HG03097 (cell line): ENCODE data around the gene KANK3.
"Not testable (repeated sequence)": the region's sequence is repeated elsewhere in the genome, so short reads cannot be mapped to it uniquely, and the experiment has no call there.

Experiments used
- ATAC-seq: cut with Tn5 transposase; IDR thresholded peaks from one replicate; pipeline ENCODE4 v1.9.1; 2021; ENCODE audit not compliant: unreplicated experiment, low FRiP score

Gene KANK3

DNA sequence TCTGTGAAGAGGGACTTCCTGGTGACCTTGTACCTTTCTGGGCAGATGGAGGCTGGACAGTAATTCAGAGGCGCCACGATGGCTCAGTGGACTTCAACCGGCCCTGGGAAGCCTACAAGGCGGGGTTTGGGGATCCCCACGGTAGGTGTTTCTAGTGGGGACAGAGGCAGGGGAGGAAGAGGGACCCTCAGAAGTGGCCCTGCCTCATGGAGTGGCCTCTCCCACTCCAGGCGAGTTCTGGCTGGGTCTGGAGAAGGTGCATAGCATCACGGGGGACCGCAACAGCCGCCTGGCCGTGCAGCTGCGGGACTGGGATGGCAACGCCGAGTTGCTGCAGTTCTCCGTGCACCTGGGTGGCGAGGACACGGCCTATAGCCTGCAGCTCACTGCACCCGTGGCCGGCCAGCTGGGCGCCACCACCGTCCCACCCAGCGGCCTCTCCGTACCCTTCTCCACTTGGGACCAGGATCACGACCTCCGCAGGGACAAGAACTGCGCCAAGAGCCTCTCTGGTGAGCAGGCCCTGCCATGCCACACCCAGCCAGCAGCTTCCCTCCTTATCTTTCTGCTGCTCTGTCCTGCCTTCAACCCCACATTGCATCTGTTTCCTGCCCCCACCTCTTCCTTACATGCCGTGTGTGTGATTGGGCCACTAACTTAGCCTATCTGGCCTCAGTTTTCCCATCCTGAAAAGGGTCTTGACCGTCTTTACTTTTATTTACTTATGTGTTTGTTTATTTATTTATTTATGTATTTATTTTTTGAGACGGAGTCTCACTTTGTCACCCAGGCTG lies 28.1 kb upstream of the KANK3 start:
- ATAC-seq, result no peak

DNA sequence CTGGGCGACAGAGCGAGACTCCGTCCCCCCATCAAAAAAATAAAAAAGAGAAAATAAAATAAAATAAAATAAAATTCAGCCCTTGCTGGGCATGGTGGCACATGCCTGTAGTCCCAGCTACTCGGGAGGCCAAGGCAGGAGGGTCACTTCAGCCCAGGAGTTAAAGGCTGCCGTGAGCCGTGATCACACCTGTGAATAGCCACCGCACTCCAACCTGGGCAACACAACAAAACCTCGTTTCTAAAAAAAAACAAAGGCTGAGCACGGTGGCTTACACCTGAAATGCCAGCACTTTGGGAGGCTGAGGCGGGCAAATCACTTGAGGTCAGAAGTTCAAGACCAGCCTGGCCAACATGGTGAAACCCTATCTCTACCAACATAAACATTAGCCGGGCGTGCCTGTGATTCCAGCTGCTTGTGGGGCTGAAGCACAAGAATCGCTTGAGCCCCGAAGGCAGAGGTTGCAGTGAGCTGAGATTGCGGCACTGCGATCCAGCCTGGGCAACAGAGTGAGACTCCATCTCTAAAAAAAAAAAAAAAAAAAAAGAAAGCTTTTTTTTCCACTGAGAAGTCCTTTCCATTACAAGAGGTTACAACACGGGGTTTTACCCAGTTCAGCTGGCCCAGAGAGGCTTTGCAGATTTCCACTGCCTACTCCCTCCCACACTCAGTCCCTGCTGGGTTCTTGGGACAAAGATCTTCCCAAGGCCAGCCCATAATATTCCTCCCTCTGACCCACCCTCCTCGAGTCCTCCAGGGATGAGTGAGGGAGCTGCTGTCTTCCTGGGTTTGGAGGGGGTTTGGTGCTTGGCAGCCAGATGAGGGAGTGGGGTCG lies 27.3 kb upstream of the KANK3 start:
- no peak for ATAC-seq

DNA sequence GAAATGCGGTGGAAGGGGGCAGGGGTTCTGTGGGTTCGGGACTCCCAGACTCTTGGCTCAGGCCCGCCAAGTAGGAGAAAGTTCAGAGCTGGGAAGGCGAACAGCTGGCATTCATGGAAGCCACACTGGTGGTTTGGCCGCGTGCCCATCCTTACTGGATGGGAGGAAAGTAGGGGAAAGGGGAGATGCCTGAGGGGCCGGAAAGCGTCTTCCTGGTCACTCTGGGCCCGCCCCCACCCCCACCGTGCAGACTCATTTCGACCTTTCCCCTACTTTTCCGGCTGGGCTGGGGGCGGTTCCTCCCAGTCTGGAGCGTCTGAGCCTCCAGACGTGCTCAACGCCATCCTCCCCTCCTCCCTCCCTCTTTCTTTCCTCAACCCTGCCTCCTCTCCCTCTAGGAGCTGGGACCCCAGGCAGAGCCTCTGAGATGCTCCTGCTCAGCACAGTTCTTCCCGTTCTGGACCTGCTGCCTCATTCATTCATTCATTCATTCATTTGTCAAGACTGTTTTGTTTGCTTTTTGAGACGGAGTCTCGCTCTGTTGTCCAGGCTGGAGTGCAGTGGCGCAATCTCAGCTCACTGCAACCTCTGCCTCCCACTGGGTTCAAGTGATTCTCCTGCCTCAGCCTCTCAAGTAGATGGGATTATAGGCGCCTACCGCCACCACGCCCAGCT lies 24.4 kb upstream of the KANK3 start:
- ATAC-seq, result no peak

DNA sequence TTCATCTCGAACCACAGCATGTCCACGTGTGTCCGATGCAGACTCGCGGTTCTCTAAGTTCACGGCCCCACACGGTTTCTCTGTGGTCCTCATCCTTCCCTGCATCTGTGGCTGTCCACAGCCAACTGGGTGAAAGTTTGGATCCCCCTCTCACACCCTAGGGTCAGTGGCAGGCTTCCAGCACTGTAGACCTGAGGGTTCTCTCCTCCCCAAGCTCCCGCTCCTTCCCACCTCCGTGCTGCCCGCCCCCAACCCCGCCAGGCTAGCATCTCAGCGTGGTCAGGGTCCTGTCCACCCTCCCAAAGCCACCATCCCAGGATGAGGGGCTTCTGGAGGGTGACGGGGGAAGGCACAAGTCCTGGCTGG lies 23.9 kb upstream of the KANK3 start:
- no peak for ATAC-seq

GRCh38 chr19:8366121-8366581 lies 23.1 kb upstream of the KANK3 start:
- ATAC-seq, result no peak

- ATAC-seq, result no peak
Observed at GRCh38 chr19:8363803-8364771, 21.0 kb upstream of the KANK3 start, which contains the start of gene ANGPTL4. Gene ANGPTL4, plus strand, starts transcription at chr19:8364155. Its CDS starts 167 bp downstream, at chr19:8364322.

GRCh38 chr19:8361921-8362793 lies 19.1 kb upstream of the KANK3 start:
- no peak for ATAC-seq

DNA sequence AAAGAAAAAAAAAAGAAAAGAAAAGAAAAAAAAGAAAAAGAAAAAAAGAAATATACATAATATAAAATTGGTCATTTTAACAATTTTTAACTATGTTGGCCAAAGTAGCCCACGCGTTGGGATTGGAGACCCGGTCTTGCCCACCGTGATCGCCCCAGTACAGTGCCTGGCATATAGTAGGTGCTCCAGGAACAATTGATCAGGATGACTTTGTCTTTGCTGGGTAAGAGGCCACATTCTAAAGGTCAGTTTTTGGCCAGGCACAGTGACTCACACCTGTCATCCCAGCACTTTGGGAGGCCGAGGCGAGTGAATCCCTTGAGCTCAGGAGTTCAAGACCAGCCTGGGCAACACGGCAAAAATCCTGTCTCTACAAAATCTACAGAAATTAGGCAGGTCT lies 17.1 kb upstream of the KANK3 start:
- ATAC-seq, result no peak

- ATAC-seq, result no peak
Observed at GRCh38 chr19:8358948-8359347, 15.9 kb upstream of the KANK3 start.

DNA sequence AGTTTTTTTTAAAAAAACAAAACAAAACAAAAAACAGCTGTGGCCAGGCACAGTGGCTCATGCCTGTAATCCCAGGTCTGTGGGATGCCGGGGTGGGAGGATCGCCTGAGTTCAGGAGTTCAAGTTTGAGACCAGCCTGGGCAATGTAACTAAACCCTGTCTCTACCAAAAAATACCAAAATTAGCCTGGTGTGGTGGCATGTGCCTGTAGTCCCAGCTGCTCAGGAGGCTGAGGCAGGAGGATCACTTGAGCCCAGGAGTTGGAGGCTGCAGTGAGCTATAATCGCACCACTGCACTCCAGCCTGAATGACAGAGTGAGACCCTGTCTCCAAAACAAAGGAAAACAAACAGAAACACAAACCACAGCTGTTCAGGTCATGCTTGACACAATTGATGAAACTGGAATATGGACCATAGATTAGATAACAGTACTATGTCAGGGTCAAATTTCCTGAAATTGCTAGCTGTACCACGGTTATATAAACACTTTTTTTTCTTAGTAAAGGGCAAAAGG lies 14.0 kb upstream of the KANK3 start:
- ATAC-seq, result no peak

DNA sequence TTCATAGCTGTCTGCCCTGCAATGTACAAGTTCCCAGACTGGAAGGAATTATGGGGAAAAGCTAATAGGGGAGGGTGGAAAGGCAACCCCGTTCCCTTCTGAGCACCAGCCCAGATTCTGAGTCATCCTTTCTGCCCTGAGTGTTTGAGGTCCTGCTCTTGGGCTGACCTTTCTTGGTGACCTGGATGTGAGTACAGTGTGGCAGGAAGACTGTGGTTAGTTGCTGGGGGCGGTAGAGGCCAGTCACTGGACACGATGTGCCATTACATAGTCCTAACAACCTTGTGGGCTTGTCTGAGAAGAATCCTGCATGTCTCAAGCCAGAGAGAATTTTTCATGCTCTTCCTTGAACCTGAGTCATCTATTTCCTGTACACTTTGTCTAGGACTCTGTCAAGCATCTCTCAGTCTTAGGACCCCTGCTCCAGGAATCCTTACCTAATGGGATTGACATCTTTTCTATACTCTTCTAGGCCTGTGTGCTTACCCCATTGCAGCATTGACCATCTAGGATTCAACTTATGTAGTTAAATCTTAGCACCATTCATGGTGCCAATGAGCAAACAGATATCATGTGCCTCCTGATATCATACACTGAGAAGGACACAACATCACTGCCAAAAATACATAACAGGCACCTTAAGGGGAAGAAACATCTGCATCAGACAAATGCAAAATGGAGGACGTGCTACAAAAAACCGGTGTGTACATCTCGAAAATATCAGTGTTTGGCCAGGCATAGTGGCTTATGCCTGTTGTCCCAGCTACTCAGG lies 12.8 kb upstream of the KANK3 start:
- ATAC-seq, result no peak

DNA sequence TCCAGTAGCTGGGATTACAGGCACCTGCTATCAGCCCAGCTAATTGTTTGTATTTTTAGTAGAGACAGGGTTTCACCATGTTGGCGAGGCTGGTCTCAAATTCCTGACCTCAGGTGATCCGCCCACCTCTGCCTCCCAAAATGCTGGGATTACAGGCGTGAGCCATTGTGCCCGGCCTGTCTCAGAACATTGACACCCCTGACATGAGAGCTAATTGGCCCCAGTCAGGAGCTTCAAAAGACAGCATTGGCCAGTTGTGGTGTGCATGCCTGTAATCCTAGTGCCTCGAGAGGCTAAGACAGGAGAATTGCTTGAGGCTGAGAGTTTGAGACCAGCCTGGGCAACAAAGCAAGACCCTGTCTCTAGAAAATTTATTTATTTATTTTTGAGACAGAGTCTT lies 9.8 kb upstream of the KANK3 start:
- not testable (repeated sequence) for ATAC-seq

DNA sequence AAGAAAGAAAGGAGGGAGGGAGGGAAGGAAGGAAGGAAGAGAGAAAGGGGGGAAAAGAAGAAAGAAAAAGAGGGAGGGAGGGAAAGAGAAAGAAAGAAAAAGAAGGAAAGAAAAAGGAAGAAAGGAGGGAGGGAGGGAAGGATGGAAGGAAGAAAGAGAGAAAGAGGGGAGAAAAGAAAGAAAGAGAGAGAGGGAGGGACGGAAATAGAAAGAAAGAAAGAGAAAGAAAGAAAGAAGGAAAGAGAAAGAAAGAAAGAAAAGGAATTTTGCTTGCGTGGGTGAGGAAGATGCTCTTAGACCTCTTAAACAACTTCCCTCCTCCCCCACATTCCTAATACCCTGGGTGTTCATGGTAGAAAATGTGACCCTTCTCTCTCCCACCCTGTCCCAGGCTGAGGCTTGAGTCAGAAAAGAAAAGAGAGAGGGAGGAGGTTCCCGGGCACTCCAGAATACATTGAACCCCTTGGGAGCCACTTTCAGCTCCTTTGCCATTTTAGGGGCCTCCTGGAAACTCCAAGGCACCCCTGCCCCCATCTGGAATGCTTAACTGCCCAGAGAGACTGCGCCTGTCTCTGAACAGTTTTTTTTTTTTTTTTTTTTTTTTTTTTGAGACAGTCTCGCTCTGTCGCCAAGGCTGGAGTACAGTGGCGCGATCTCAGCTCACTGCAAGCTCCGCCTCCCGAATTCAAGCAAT lies 9.2 kb upstream of the KANK3 start:
- no peak for ATAC-seq

DNA sequence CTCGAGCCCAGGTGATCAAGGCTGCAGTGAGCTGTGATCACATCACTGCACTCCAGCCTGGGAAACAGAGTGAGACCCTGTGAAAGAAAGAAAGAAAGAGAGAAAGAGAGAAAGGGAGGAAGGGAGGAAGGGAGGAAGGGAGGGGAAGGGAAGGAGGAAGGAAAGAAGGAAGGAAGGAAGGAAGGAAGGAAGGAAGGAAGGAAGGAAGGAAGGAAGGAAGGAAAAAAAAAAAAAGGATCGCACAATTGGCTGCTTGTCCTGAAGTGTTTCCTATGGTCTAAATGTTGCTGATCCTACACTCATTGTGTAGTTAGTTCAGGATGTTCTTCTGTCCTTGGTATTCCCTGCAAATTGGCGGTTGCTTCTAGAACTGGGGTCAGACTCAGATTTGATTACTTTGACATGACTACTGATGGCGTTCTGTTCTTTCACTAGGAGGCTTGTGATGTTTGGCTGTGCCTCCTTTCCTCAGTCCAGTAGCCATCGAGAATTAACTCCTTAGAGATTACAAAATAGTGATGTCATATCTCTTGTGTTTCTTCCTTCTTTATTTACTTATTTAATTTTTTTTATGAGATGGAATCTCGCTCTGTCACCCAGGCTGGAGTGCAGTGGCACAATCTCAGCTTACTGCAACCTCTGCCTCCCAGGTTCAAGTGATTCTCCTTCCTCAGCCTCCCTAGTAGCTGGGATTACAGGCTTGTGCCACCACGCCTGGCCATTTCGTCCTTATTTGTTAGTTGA lies 6.7 kb upstream of the KANK3 start:
- ATAC-seq, result not testable (repeated sequence)

DNA sequence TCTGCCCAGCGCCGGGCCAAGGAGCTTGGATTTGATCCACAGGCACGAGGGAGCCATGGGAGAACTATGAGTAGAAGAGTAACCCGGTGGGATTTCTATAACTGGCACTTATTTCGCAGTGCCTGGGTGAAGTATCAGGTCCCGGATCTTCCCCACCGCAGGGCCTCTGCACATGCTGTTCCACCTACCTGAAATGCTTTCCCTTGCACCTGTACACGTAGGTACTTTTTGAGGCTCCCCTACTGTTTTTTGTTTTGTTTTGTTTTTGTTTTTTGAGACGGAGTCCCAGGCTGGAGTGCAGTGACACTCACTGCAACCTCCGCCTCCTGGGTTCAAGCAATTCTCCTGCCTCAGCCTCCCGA lies 402 bp upstream of the KANK3 start:
- no peak for ATAC-seq

- ATAC-seq, result no peak
Observed at GRCh38 chr19:8342316-8342683, 762 bp downstream of the KANK3 start.

DNA sequence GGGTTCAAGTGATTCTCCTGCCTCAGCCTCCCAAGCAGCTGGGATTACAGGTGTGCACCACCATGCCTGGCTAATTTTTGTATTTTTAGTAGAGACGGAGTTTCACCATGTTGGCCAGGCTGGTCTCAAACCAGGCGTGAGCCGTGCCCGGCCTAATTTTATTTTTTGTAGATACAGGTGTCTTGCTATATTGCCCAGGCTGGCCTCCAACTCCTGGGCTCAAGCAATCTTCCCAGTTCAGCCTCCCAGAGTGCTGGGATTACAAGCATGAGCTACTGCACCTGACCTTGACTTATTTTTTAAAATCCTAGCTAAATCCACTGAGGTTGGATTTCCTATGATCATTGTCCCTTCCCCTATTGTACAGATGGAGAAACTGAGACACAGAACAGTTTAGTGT lies 1.6 kb downstream of the KANK3 start:
- ATAC-seq, result not testable (repeated sequence)
